Measurements from ENCODE around the gene TMEM86A.
A peak's percentile ranks its signal among the peaks of the same experiment; 100 is the strongest.

The TMEM86A gene

DNA sequence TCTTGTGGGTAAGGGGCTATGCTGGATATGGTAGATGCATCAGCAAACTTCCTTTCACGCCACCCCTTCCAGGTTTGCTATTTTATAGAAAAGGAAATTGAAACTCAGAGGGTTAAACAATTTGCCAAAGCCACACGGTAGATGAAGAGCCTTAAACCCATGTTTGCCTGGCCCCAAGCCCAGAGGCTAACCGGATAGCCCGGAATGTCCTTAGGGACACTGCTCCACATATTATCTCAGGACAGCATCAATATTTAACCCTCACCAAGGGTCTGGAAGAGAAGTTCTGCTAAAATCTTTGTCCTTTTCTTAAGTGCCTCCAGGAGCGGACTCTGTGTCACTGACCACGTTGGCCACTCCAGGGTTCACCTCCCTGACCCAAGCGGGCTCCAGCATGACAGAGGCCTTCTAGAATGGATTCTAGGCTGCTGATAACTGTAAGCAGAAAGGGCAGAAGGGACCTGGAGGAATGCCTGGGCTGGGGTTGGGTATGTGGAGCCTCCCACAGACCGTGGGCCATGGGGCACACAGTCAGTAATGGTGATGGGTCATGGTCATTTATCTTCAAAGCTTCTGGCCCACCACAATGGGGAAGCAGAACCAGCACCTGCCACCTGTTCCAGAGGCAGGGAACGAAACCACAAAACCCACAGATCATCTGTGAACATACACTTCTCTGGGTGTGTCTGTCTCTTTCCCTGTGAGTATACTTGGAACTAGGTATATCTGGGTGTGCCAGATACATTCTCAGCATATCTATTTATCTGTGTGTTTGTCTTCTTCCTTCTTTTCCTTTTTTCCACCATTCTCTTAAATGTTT lies 5.4 kb upstream of the TMEM86A start:
- no peak overlapping the region for H3K27ac ChIP-seq
- TF ChIP-seq ZFX (IDR thresholded peaks at IDR 0.05; ENCODE audit: borderline replicate concordance), result no peak
- TF ChIP-seq, protein P1, sequence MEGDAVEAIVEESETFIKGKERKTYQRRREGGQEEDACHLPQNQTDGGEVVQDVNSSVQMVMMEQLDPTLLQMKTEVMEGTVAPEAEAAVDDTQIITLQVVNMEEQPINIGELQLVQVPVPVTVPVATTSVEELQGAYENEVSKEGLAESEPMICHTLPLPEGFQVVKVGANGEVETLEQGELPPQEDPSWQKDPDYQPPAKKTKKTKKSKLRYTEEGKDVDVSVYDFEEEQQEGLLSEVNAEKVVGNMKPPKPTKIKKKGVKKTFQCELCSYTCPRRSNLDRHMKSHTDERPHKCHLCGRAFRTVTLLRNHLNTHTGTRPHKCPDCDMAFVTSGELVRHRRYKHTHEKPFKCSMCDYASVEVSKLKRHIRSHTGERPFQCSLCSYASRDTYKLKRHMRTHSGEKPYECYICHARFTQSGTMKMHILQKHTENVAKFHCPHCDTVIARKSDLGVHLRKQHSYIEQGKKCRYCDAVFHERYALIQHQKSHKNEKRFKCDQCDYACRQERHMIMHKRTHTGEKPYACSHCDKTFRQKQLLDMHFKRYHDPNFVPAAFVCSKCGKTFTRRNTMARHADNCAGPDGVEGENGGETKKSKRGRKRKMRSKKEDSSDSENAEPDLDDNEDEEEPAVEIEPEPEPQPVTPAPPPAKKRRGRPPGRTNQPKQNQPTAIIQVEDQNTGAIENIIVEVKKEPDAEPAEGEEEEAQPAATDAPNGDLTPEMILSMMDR (IDR thresholded peaks at IDR 0.05), result no peak

DNA sequence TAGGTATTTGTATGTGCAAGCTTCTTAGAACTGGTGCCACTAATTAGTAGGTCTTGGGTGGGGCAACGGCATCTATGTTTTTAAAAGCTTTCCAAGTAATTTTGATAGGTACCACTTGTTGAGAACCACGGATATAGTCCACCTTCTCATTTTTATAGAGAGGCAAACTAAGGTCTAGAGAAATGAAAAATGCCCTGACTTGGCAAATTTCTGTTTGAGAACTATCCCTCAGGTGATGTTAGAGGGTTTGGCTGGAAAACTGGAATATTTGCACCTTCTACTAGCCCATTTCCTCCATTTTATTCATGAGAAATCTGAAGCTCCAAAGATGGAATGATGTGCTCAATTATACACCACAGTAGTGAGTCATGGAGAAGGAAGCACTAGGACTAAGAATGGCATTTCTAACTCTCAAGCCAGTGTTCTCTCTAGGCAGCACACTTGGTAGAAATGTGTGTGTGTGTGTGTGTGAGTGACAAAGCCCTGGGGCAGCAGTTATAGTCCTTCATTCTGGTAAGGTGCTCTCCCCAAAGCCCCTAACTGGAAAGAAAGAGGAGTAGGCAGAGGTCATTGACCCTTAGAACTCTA lies 1.8 kb upstream of the TMEM86A start:
- TF ChIP-seq, protein P1 (IDR thresholded peaks at IDR 0.05), result no peak
- TF ChIP-seq ZFX (IDR thresholded peaks at IDR 0.05; ENCODE audit: borderline replicate concordance), result no peak
- no peak overlapping the region for H3K27ac ChIP-seq

DNA sequence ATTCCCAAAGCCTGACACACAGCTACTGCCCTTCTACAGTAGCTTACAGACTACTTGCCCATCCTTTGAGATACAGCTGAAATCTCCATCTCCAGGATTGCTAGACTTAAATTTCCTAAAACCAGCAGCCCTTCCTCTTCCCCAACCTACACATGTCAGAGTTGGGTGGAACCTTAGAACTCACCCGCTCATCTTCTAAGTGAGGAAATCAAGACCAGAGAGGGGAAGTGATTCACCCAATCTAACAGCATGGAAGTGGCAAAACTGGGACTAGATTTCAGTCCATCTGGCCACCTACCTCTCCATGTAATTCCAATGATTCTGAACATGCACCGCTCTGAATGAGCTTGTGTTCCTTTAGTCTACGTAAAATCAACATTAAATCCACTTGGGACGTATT lies 1.0 kb upstream of the TMEM86A start:
- TF ChIP-seq ZFX (IDR thresholded peaks at IDR 0.05; ENCODE audit: borderline replicate concordance), result no peak
- TF ChIP-seq, protein P1 (IDR thresholded peaks at IDR 0.05), result no peak
- H3K27ac ChIP-seq, result no peak overlapping the region

DNA sequence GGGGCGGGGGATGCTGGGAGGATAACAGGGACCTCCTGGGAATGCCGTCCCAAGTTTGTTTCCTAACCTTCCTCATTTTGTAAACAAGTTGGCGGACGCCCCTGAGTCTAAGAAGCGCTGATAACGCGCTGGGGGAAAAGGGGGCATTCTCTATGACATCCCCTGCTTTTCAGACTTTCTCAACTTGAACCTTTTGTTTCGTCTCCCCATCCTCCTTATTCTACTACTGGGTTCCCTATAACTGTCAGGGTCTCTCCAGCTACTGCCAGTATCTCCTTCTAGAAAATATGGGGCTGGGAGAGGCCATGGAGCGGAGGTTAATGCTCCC lies 654 bp downstream of the TMEM86A start:
- peak overlapping the region; percentile 51 for H3K27ac ChIP-seq
- TF ChIP-seq ZFX (IDR thresholded peaks at IDR 0.05; ENCODE audit: borderline replicate concordance), result no peak

DNA sequence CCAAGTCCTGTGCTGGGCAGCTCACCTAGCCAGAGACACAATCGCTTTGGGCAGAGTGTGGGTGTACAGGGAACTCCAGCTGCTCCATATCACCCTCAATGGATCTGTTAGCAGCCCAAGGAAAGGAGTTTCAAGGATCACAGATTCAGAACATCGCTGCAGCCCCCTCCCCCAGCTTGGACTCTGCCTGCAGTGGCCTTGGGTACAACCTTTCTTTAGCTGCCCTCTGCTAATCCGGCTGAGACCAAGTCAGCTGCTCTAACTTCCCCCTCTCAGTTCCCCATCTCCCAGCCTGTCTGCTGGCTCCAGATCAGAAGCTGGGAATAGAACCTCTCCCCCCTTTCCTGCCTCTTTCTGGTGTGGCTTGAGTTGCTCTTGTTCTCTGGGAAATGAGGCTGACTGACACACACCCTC lies 1.3 kb downstream of the TMEM86A start:
- TF ChIP-seq, protein P1 (IDR thresholded peaks at IDR 0.05), result no peak
- TF ChIP-seq ZFX (IDR thresholded peaks at IDR 0.05; ENCODE audit: borderline replicate concordance), result no peak
- H3K27ac ChIP-seq, result no peak overlapping the region

DNA sequence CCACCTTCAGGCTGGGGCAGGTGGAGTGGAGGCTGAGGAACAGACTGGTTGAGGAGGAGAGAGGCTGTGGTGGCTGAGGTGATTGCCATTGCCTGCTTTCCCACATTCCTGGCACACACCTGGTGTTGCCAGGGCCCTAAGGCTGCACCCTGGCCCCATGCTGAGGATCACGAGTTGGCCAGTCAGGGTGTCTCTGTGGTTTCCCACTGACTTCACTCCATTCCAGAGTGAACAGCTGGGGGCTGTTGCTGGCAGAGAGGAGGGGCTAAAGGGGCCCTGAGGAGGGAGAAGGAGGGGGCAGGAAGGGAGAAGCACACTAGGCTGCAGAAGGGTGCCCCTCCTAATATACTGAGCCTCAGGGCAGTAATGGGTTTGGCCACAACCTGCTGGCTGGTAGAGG lies 1.8 kb downstream of the TMEM86A start:
- TF ChIP-seq ZFX (IDR thresholded peaks at IDR 0.05; ENCODE audit: borderline replicate concordance), result no peak
- TF ChIP-seq, protein P1 (IDR thresholded peaks at IDR 0.05), result no peak
- no peak overlapping the region for H3K27ac ChIP-seq

DNA sequence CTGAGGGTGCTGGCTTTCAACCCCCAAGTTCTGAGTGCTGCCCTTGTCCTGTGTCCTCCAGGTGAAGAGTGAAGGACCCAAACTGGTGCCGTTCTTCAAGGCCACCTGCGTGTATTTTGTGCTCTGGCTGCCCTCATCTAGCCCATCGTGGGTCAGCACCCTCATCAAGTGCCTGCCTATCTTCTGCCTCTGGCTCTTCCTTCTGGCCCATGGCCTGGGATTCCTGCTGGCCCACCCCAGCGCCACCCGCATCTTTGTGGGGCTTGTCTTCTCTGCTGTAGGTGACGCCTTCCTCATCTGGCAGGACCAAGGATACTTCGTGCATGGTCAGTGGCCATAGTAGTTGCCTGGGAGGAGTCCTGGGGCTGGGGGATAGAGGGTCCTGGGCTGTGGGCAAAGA lies 2.3 kb downstream of the TMEM86A start:
- H3K27ac ChIP-seq, result no peak overlapping the region
- TF ChIP-seq, protein P1 (IDR thresholded peaks at IDR 0.05), result no peak
- TF ChIP-seq ZFX (IDR thresholded peaks at IDR 0.05; ENCODE audit: borderline replicate concordance), result no peak

Data from 22Rv1 (cell line).